Measurements from ENCODE around the gene ITGAL. TPM values are rescaled to one million over a fixed set of nuclear protein-coding genes. Genes with fewer than 3 reads are reported as not detected.

Gene ITGAL
- total and polyA plus RNA-seq, 2 of the 13 experiments (the other 11 are each of a cell fraction or from before 2014, with no cell fraction given): 0.86 to 1.2 TPM

- TF ChIP-seq GLI4 (CRISPR knock-in tag; IDR thresholded peaks at IDR 0.05; ENCODE audit: borderline replicate concordance) (peak; percentile 30; the same call in 1 of the 2 replicates), ZNF33B (CRISPR knock-in tag; IDR thresholded peaks at IDR 0.05) (peak; percentile 73; the same call in 1 of the 2 replicates), AHDC1 (CRISPR knock-in tag; IDR thresholded peaks at IDR 0.05; ENCODE audit: borderline replicate concordance) (no peak), SNAPC2 (CRISPR knock-in tag; IDR thresholded peaks at IDR 0.05) (0 out of 2 replicates have a peak, but pooled peaks have one; percentile 50), TCF12 (IDR thresholded peaks at IDR 0.05) (no peak), TCF12 (CRISPR knock-in tag; IDR thresholded peaks at IDR 0.05) (peak; percentile 71; the same call in 1 of the 2 replicates), NFE2L1 (CRISPR knock-in tag; IDR thresholded peaks at IDR 0.05; ENCODE audit: borderline replicate concordance) (no peak), SAP130 (CRISPR knock-in tag; IDR thresholded peaks at IDR 0.05; ENCODE audit: low read depth) (peak; percentile 66), HOXA5 (CRISPR knock-in tag; IDR thresholded peaks at IDR 0.05) (no peak), KLF11 (CRISPR knock-in tag; IDR thresholded peaks at IDR 0.05) (no peak), FUBP1 (CRISPR knock-in tag; IDR thresholded peaks at IDR 0.05; ENCODE audit: borderline replicate concordance) (no peak; the same call in 1 of the 2 replicates), ZNF839 (CRISPR knock-in tag; IDR thresholded peaks at IDR 0.05; ENCODE audit: borderline replicate concordance) (no peak), SKI (IDR thresholded peaks at IDR 0.05; ENCODE audit: partially characterized antibody) (no peak), STAG1 (CRISPR knock-in tag; IDR thresholded peaks at IDR 0.05) (no peak), ZNF501 (CRISPR knock-in tag; IDR thresholded peaks at IDR 0.05) (peak; percentile 90), ZNF704 (CRISPR knock-in tag; IDR thresholded peaks at IDR 0.05; ENCODE audit: borderline replicate concordance) (no peak)
Observed at GRCh38 chr16:30521873-30522641, 49.5 kb downstream of the ITGAL start (continued).
